G401 (cell line): ENCODE measurements around the gene GNG14. TPM values are rescaled to one million over a fixed set of nuclear protein-coding genes. Genes with fewer than 3 reads are reported as not detected.
A peak's percentile ranks its signal among the peaks of the same experiment; 100 is the strongest.
"Not testable (repeated sequence)": the region's sequence is repeated elsewhere in the genome, so short reads cannot be mapped to it uniquely, and the experiment has no call there.

Source experiments
- DNase-seq: peaks from one replicate; pipeline ENCODE4 v3.0.0-alpha.2; 2015; ENCODE audit warnings: low spot score
- in situ Hi-C: cut with HindIII; loops from 2 replicates; pipeline ENCODE4 v1.10.0; 2016; ENCODE audit warnings: low sequenced_read_pairs, mixed read lengths
- total RNA-seq: library from RNA; depleted of rRNA; stranded (reverse); fragments of >200 nt; shearing (Covaris generic); gene quantifications from 2 replicates; pipeline ENCODE4 v1.2.3, GENCODE V29; 2014; rRNA removed

GNG14 gene
- not detected in 2 replicates for total RNA-seq

- DNase-seq, result no peak
- in situ Hi-C loops, result no loop called here
Measured at GRCh38 chr19:12687496-12688196, at the start of gene GNG14. GNG14 (plus strand) TSS chr19:12687998; CDS start chr19:12688049, 51 bp downstream.

- no peak for DNase-seq
- in situ Hi-C loops, result no loop called here
Measured at GRCh38 chr19:12638611-12639182, 49.1 kb upstream of the GNG14 start.

- in situ Hi-C loops, result no loop called here
- peak; percentile 84 for DNase-seq
Measured at GRCh38 chr19:12639901-12640613, 47.7 kb upstream of the GNG14 start.

GRCh38 chr19:12641456-12641855, 46.3 kb upstream of the GNG14 start:
- no peak for DNase-seq

GRCh38 chr19:12642506-12642905, 45.3 kb upstream of the GNG14 start:
- in situ Hi-C loops, result no loop called here

More at GRCh38 chr19:12641456-12641855, 46.3 kb upstream of the GNG14 start:
- in situ Hi-C loops, result no loop called here

GRCh38 chr19:12643716-12644115, 44.1 kb upstream of the GNG14 start:
- DNase-seq, in situ Hi-C loops: not testable (repeated sequence)

More at GRCh38 chr19:12642506-12642905, 45.3 kb upstream of the GNG14 start:
- no peak for DNase-seq

- in situ Hi-C loops, result no loop called here
- no peak for DNase-seq
Measured at GRCh38 chr19:12646551-12646950, 41.2 kb upstream of the GNG14 start.

- DNase-seq, result no peak
- in situ Hi-C loops, result no loop called here
Measured at GRCh38 chr19:12647047-12647446, 40.8 kb upstream of the GNG14 start.

GRCh38 chr19:12647490-12648071, 40.2 kb upstream of the GNG14 start:
- in situ Hi-C loops, result no loop called here
- DNase-seq, result peak; percentile 27

- no peak for DNase-seq
- in situ Hi-C loops, result no loop called here
Measured at GRCh38 chr19:12648088-12648487, 39.7 kb upstream of the GNG14 start.

GRCh38 chr19:12649941-12650340, 37.9 kb upstream of the GNG14 start:
- in situ Hi-C loops, result no loop called here
- DNase-seq, result no peak

GRCh38 chr19:12652219-12652618, 35.6 kb upstream of the GNG14 start:
- no peak for DNase-seq
- in situ Hi-C loops, result no loop called here

GRCh38 chr19:12655546-12655945, 32.3 kb upstream of the GNG14 start:
- in situ Hi-C loops, result no loop called here

GRCh38 chr19:12656899-12657571, 30.8 kb upstream of the GNG14 start:
- DNase-seq, result no peak
- in situ Hi-C loops, result no loop called here

More at GRCh38 chr19:12655546-12655945, 32.3 kb upstream of the GNG14 start:
- DNase-seq, result no peak

- in situ Hi-C loops, result no loop called here
- DNase-seq, result no peak
Measured at GRCh38 chr19:12657966-12658365, 29.8 kb upstream of the GNG14 start.

GRCh38 chr19:12660980-12661379, 26.8 kb upstream of the GNG14 start:
- in situ Hi-C loops, result no loop called here
- no peak for DNase-seq

- DNase-seq, result no peak
- in situ Hi-C loops, result no loop called here
Measured at GRCh38 chr19:12664406-12665280, 23.2 kb upstream of the GNG14 start.

- no peak for DNase-seq
- in situ Hi-C loops, result no loop called here
Measured at GRCh38 chr19:12665281-12665573, 22.6 kb upstream of the GNG14 start.
